OCI-LY3 (cell line): ENCODE results near the gene PTPRN2.

Experiments used
- H2AFZ ChIP-seq: fragments of 200-600, 300-600 bp; shearing (Covaris generic); 2 replicates; pipeline ENCODE4 v1.6.0; 2014; ENCODE audit warnings: antibody characterized with exemption, low read depth, low read length
- H3K27ac ChIP-seq: fragments of 200-600, 300-600 bp; sonication (generic); 2 replicates; pipeline ENCODE4 v1.5.1; 2014; ENCODE audit warnings: mild to moderate bottlenecking, low read length, moderate library complexity, mixed read lengths
- H3K27me3 ChIP-seq: fragments of 200-600, 300-600 bp; sonication (generic); 2 replicates; pipeline ENCODE4 v1.6.1; 2014; ENCODE audit warnings: low read depth, low read length, mixed read lengths
- H3K36me3 ChIP-seq: fragments of 200-600, 300-600 bp; sonication (generic); replicated peaks from 2 replicates; pipeline ENCODE3; 2014; ENCODE audit warnings: low read depth, low read length, mixed read lengths
- H3K4me1 ChIP-seq: fragments of 300-600, 200-600 bp; sonication (generic); 2 replicates; pipeline ENCODE4 v1.6.1; 2014; ENCODE audit warnings: low read length, mixed read lengths
- H3K4me2 ChIP-seq: fragments of 200-600, 300-600 bp; sonication (generic); 2 replicates; pipeline ENCODE4 v1.6.1; 2014; ENCODE audit warnings: low read length, mixed read lengths
- H3K4me3 ChIP-seq: fragments of 300-600, 200-600 bp; sonication (generic); 2 replicates; pipeline ENCODE4 v1.5.1; 2014; ENCODE audit warnings: antibody characterized with exemption, mild to moderate bottlenecking, low read length, moderate library complexity
- H3K79me2 ChIP-seq: fragments of 300-600, 200-600 bp; shearing (Covaris generic); 2 replicates; pipeline ENCODE4 v1.6.1; 2014; ENCODE audit warnings: mild to moderate bottlenecking, low read length, mixed read lengths
- H3K9ac ChIP-seq: fragments of 300-600, 200-600 bp; shearing (Covaris generic); 2 replicates; pipeline ENCODE4 v1.6.0; 2014; ENCODE audit warnings: mild to moderate bottlenecking, low read length, moderate library complexity
- H3K9me3 ChIP-seq: fragments of 200-600, 300-600 bp; shearing (Covaris generic); 2 replicates; pipeline ENCODE4 v1.6.1; 2014; ENCODE audit warnings: low read length, mixed read lengths; ENCODE audit not compliant: insufficient read depth
- H4K20me1 ChIP-seq: fragments of 200-600, 300-600 bp; sonication (generic); 2 replicates; pipeline ENCODE4 v1.6.1; 2016; ENCODE audit warnings: low read length, mixed read lengths; ENCODE audit not compliant: insufficient read depth
- CTCF ChIP-seq: fragments of 200-600, 300-600 bp; sonication (generic); IDR thresholded peaks from 2 replicates; pipeline ENCODE4 v1.5.1; 2014; ENCODE audit warnings: antibody characterized with exemption, low read length, low read depth
- EZH2phosphoT487 ChIP-seq: fragments of 200-600 bp; shearing (Covaris generic); IDR thresholded peaks from 2 replicates; pipeline ENCODE4 v1.6.1; 2018; ENCODE audit warnings: antibody characterized with exemption, mixed run types, low read depth

The PTPRN2 gene

GRCh38 chr7:158187694-158187994, 400.0 kb downstream of the PTPRN2 start:
- H3K79me2 ChIP-seq, result no peaks in the 10 kb centered on the region
- H3K27me3 ChIP-seq, result no peaks in the 10 kb centered on the region
- H4K20me1 ChIP-seq, result no peaks in the 10 kb centered on the region
- no peaks in the 10 kb centered on the region for H3K36me3 ChIP-seq
- no peak overlapping the region for H3K9ac ChIP-seq
- no peak overlapping the region for H3K4me2 ChIP-seq
- no peak overlapping the region for H2AFZ ChIP-seq
- no peaks in the 10 kb centered on the region for H3K9me3 ChIP-seq
- H3K27ac ChIP-seq, result no peak overlapping the region
- no peaks in the 10 kb centered on the region for H3K4me1 ChIP-seq
- TF ChIP-seq EZH2phosphoT487 (no peak), CTCF (no peak)
- H3K4me3 ChIP-seq, result no peak overlapping the region

GRCh38 chr7:158186864-158187693, 400.5 kb downstream of the PTPRN2 start:
- H3K27ac ChIP-seq, result no peak overlapping the region
- no peak for TF ChIP-seq EZH2phosphoT487
- no peak for TF ChIP-seq CTCF
- no peaks in the 10 kb centered on the region for H4K20me1 ChIP-seq
- no peaks in the 10 kb centered on the region for H3K36me3 ChIP-seq
- H3K4me2 ChIP-seq, result no peak overlapping the region
- H3K79me2 ChIP-seq, result no peaks in the 10 kb centered on the region
- H2AFZ ChIP-seq, result no peak overlapping the region
- H3K4me3 ChIP-seq, result no peak overlapping the region
- no peaks in the 10 kb centered on the region for H3K4me1 ChIP-seq
- no peak overlapping the region for H3K9ac ChIP-seq
- H3K27me3 ChIP-seq, result no peaks in the 10 kb centered on the region
- no peaks in the 10 kb centered on the region for H3K9me3 ChIP-seq

- Histone ChIP-seq H2AFZ (no peak overlapping the region), H3K9me3 (no peaks in the 10 kb centered on the region), H3K79me2 (no peaks in the 10 kb centered on the region), H3K4me2 (no peak overlapping the region), H3K4me1 (no peaks in the 10 kb centered on the region), H3K27me3 (no peaks in the 10 kb centered on the region), H3K27ac (no peak overlapping the region), H3K4me3 (no peak overlapping the region), H3K36me3 (no peaks in the 10 kb centered on the region), H3K9ac (no peak overlapping the region), H4K20me1 (no peaks in the 10 kb centered on the region)
- TF ChIP-seq CTCF, result no peak
- no peak for TF ChIP-seq EZH2phosphoT487
Measured at GRCh38 chr7:158186406-158186805, 401.2 kb downstream of the PTPRN2 start.

GRCh38 chr7:158185653-158186052, 402.0 kb downstream of the PTPRN2 start:
- Histone ChIP-seq H3K36me3 (no peaks in the 10 kb centered on the region), H4K20me1 (no peaks in the 10 kb centered on the region), H2AFZ (no peak overlapping the region), H3K27ac (no peak overlapping the region), H3K4me3 (no peak overlapping the region), H3K79me2 (no peaks in the 10 kb centered on the region), H3K9me3 (no peaks in the 10 kb centered on the region), H3K4me1 (no peaks in the 10 kb centered on the region), H3K27me3 (no peaks in the 10 kb centered on the region), H3K4me2 (no peak overlapping the region), H3K9ac (no peak overlapping the region)
- TF ChIP-seq CTCF, result no peak
- TF ChIP-seq EZH2phosphoT487, result no peak
